Measurements from ENCODE around the gene COX19.
"Not testable (repeated sequence)": the region's sequence is repeated elsewhere in the genome, so short reads cannot be mapped to it uniquely, and the experiment has no call there.

Gene COX19

DNA sequence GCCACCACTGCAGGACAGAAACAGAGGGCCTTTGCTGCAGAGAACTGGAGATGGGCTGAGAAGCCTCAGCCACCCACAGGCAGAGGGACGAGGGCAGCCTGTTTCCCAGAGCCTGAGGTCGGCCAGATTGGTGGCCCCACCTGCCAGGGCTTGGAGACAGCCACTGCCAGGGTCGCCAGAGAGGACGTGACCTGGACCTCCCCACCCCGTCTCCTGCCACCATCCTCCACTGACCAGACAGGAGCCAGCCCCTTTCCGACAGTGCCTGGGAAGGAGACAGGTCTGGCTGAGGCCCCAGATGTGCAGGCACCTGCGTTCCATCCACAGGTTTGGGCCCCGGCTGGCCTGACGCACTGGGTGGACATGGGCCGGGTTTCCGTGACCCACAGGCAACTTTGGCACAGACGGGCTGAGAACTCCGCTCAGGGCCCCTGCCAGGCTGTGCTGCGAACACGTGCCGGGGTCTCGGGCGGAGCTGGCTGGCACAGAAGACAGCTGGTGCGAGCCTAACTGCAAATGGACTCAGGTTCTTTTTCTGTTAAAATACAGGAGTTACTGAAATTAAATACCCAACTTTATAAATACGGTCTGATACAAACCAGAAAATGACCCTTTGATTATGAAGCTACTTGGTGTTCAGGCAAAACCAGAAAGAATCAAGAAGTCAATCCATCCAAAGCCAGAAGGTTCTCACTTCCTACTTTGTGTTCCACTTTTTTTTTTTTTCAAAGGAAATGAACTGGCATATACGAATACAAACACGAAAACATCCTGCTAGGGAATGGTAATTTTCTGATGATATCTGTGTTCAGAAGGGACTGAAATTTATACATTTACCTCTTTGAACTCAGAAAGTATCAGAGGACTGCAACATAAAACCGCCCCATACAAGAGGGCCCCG is 6.9 kb downstream of the COX19 start:
- Histone ChIP-seq H3K27ac (ENCODE audit: insufficient read depth, low read length, poor library complexity, severe bottlenecking) (no peak overlapping the region), H3K27me3 (replicated peaks; ENCODE audit: control insufficient read depth, insufficient read depth, low read length, poor library complexity, severe bottlenecking) (no peaks in the 10 kb centered on the region), H3K36me3 (ENCODE audit: control insufficient read depth, insufficient read depth, low read length) (peaks cover 52% of the 10 kb centered on the region), H3K9me3 (ENCODE audit: control insufficient read depth, low read length) (no peaks in the 10 kb centered on the region), H3K4me1 (ENCODE audit: control insufficient read depth, insufficient read depth, low read length, poor library complexity, severe bottlenecking) (peaks cover 11% of the 10 kb centered on the region), H3K4me3 (ENCODE audit: insufficient read depth, low read depth, low read length, poor library complexity, severe bottlenecking) (no peak overlapping the region)
- no peak for DNase-seq

DNA sequence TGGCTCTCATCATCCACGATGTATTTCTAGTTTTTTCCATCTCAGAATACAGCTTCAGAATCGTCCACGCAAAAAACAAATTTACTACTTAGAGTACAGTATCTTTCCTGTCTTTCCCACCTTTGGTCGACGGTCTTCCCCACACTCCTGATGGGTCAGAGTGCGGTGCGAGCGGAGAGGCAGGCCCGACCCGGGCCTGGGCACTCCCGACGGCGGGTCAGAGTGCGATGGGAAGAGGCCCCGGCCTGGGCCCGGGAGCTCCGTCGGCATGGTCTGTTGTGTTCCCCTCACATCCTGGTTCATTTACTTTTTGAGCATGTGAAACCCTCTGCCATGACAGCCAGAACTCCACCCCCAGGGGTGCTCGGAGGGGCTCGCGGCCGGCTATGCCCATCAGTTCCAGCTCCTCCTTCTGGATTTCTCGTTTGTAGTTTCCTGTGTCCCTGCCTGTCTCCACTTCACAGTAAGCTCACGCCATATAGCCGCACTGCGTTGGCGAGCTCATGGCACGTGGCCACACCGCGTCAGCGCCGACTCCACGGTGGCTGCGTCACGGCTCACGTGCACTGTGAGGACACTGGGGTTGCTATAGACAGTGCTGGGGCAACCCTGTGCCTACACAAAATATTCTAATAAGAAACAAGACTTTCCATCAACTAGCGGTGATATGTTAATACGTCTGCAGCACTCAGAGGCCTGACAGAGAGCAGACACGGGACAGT is 7.8 kb downstream of the COX19 start:
- Histone ChIP-seq H3K9me3 (ENCODE audit: control insufficient read depth, low read length) (no peaks in the 10 kb centered on the region), H3K27ac (ENCODE audit: insufficient read depth, low read length, poor library complexity, severe bottlenecking) (no peak overlapping the region), H3K27me3 (replicated peaks; ENCODE audit: control insufficient read depth, insufficient read depth, low read length, poor library complexity, severe bottlenecking) (no peaks in the 10 kb centered on the region), H3K4me3 (ENCODE audit: insufficient read depth, low read depth, low read length, poor library complexity, severe bottlenecking) (no peak overlapping the region), H3K36me3 (ENCODE audit: control insufficient read depth, insufficient read depth, low read length) (peaks cover 49% of the 10 kb centered on the region), H3K4me1 (ENCODE audit: control insufficient read depth, insufficient read depth, low read length, poor library complexity, severe bottlenecking) (peaks cover 12% of the 10 kb centered on the region)
- DNase-seq: no peak

DNA sequence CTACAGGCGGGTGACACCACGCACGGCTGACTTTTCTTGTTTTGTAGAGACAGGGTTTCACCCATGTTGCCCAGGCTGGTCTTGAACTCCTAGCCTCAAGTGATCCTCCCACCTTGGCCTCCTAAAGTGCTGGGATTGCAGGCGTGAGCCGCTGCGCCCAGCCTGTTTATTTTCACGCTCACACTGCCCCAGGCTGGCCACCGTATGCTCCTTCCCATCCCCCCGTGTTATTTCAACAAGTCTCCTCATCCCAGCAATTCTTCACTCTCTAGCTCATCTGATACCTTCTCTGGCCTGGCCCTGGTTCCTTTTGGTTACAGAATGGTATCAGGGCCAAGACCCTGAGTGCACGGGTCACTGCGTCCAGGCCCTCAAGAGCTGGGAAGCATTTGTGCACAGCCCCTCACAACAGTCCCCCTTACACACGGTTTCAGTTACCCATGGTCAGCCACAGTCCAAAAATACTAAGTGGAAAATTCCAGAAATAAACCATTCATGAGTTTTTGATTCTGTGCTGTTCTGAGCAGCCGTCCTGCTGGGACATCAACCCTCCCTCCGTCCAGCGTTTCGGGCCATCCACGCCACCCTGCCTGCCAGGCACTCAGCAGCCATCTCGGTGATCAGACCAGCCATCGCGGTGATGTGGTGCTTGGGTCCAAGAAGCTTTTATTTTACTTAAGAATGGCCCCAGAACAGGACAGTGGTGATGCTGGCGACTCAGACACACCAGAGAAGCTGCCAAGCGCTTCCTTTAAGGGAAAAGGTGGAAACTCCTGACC is 8.9 kb downstream of the COX19 start:
- Histone ChIP-seq H3K9me3 (ENCODE audit: control insufficient read depth, low read length) (no peaks in the 10 kb centered on the region), H3K4me3 (ENCODE audit: insufficient read depth, low read depth, low read length, poor library complexity, severe bottlenecking) (no peak overlapping the region), H3K4me1 (ENCODE audit: control insufficient read depth, insufficient read depth, low read length, poor library complexity, severe bottlenecking) (peaks cover 12% of the 10 kb centered on the region), H3K27ac (ENCODE audit: insufficient read depth, low read length, poor library complexity, severe bottlenecking) (no peak overlapping the region), H3K36me3 (ENCODE audit: control insufficient read depth, insufficient read depth, low read length) (peaks cover 40% of the 10 kb centered on the region), H3K27me3 (replicated peaks; ENCODE audit: control insufficient read depth, insufficient read depth, low read length, poor library complexity, severe bottlenecking) (no peaks in the 10 kb centered on the region)
- no peak for DNase-seq

DNA sequence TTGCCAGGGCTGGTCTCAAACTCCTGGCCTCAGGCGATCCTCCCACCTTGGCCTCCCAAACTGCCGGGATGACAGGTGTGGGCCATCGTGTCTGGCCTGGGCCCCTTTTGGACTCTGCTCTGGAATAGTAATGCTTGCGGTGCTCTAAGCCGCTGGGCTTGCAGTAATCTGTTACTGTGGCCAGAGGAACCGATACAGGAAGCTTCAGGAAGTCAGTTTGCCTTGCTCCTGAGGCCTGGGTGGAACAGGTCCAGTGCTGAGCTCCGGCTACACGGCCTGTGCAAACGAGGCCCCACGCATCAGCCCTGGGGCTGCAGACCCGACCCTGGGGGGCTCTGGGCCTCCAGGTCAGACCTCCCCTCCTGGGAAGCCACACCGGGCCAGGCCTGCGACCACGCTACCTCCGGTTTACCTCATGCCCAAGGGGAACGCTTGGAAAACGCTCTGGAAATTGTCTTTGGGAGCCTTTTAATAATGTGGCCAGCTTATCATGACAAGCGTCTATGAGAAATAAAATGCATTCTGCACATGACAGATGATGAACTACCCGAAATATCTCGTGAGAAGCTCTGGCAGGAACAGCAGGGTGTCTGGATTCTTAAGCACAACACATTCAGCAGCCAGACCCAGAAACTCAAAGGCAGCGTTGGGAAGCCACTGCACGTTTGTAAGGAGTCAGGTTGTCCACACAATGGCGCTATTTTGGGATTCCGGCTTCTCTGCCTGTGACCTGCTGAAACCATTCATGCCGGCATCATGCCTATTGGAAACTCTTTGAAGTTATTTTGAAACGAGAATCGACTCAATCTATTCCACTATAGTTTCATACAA is 10.7 kb downstream of the COX19 start:
- Histone ChIP-seq H3K4me3 (ENCODE audit: insufficient read depth, low read depth, low read length, poor library complexity, severe bottlenecking) (no peak overlapping the region), H3K4me1 (ENCODE audit: control insufficient read depth, insufficient read depth, low read length, poor library complexity, severe bottlenecking) (peaks cover 12% of the 10 kb centered on the region), H3K36me3 (ENCODE audit: control insufficient read depth, insufficient read depth, low read length) (peaks cover 27% of the 10 kb centered on the region), H3K27ac (ENCODE audit: insufficient read depth, low read length, poor library complexity, severe bottlenecking) (no peak overlapping the region), H3K27me3 (replicated peaks; ENCODE audit: control insufficient read depth, insufficient read depth, low read length, poor library complexity, severe bottlenecking) (no peaks in the 10 kb centered on the region), H3K9me3 (ENCODE audit: control insufficient read depth, low read length) (no peaks in the 10 kb centered on the region)
- no peak for DNase-seq

DNA sequence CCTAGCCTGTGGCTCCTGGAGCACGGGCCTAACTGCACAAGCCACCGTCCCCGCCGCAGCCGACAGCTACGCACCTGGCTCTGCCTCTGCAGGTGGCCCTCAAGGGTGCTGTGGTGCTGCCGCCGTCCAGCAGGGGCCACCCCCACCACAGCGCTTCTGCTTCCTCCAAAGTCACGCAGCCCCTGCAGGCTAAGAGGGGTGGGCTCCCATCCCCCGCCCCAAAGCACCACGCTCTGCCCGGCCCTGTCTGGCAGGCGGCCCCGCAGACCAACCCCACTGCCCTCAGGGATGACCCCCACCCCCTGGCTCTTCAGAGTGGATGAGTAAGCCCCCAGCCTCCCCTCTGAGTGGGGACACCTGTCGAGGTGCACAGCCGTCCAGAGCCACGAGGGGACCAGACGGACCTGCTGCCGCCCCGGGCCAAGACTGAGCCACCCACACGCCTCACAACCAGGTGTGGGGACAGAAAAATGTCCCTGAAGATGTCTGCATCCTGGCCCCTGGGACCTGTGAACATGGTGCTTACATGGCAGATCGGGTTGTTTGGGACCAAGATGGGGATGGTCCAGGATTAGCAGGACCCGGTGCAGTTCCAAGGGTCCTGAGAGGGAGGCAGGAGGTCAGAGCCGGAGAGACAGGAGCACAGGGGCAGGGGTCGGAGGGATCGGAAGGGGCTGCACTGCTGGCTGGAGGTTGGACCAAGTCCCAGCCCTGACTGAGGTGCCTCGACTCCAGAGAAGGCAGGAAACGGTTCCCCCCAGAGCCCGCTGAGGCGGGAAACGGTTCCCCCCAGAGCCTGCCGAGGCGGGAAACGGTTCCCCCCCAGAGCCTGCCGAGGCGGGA is 11.9 kb downstream of the COX19 start:
- H3K36me3 ChIP-seq (ENCODE audit: control insufficient read depth, insufficient read depth, low read length): peaks cover 16% of the 10 kb centered on the region
- H3K4me1 ChIP-seq (ENCODE audit: control insufficient read depth, insufficient read depth, low read length, poor library complexity, severe bottlenecking): peaks cover 12% of the 10 kb centered on the region

DNA sequence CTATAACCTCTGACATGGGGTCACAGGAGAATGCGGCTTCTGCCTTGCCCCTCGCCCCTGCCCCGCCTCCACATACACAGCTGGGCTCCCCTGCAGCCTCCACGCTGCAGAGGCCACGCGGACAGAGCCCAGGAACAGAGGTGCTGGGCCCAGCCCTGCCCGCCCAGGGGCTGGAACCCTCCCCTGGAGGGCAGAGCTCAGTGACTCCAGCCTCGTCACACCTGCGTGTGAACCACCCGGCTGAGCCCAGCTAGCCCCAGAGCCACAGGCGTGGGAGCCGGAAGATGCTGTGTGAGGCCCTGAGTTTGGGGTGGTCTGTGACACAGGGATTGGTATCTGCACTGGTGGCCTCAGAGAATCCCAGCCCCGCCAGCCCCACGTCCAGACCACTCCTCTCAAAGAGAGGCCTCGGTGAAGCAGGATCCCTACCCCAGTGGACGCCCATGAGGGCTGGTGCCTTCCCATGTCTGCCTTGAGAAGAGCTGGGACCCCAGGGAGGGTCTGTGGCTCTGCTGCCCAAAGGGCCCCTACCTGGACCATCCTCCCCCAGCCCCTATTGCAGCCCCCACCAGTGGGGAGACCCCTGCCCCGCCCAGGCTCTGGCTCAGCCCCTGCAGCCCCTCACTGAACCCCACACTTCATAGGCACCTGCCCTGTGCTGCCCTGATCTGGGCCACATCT is 12.8 kb downstream of the COX19 start:
- no peak overlapping the region for H3K27ac ChIP-seq (ENCODE audit: insufficient read depth, low read length, poor library complexity, severe bottlenecking)
- peaks cover 12% of the 10 kb centered on the region for H3K4me1 ChIP-seq (ENCODE audit: control insufficient read depth, insufficient read depth, low read length, poor library complexity, severe bottlenecking)
- no peaks in the 10 kb centered on the region for H3K9me3 ChIP-seq (ENCODE audit: control insufficient read depth, low read length)
- H3K4me3 ChIP-seq (ENCODE audit: insufficient read depth, low read depth, low read length, poor library complexity, severe bottlenecking): no peak overlapping the region
- H3K27me3 ChIP-seq (replicated peaks; ENCODE audit: control insufficient read depth, insufficient read depth, low read length, poor library complexity, severe bottlenecking): no peaks in the 10 kb centered on the region
- DNase-seq: no peak
- peaks cover 7% of the 10 kb centered on the region for H3K36me3 ChIP-seq (ENCODE audit: control insufficient read depth, insufficient read depth, low read length)

More for the DNA sequence above, 11.9 kb downstream of the COX19 start:
- Histone ChIP-seq H3K4me3 (ENCODE audit: insufficient read depth, low read depth, low read length, poor library complexity, severe bottlenecking) (no peak overlapping the region), H3K27ac (ENCODE audit: insufficient read depth, low read length, poor library complexity, severe bottlenecking) (no peak overlapping the region), H3K9me3 (ENCODE audit: control insufficient read depth, low read length) (no peaks in the 10 kb centered on the region), H3K27me3 (replicated peaks; ENCODE audit: control insufficient read depth, insufficient read depth, low read length, poor library complexity, severe bottlenecking) (no peaks in the 10 kb centered on the region)
- no peak for DNase-seq

DNA sequence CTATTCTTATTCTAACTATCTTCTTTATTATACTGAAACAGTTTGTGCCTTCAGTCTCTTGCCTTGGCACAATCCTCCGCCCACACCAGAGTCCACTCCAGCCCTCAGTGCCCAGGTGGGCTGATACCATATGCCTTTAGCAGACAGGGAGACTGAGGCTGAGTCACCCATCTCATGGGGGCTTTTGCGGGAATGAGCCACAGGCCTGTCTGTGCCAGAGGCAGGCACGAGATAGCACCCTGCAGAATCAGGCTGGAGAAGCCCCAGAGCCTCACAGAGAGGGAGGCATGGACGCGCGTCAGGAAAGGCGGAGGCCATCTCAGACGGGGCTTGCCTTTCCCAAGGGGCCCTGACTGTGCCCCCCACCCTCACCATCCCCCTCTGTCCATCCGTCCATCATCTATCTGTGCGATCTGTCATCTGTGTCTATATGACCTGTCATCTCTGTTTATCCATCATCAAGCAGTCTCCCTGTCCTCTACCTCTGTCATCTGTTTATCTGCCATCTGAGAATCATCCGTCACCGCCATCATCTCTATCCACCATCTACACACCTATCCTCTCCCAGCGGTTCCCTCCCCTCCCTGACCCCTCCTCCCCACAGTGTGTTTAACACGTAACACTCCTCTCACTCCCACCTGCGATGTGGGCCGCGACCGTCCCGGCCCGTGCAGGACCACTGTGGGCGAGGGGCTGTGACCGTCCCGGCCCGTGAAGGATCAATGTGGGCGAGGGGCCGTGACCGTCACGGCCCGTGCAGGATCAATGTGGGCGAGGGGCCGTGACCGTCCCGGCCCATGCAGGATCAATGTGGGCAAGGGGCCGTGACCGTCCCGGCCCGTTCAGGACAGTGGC is 13.6 kb downstream of the COX19 start:
- peaks cover 12% of the 10 kb centered on the region for H3K4me1 ChIP-seq (ENCODE audit: control insufficient read depth, insufficient read depth, low read length, poor library complexity, severe bottlenecking)
- H3K4me3 ChIP-seq (ENCODE audit: insufficient read depth, low read depth, low read length, poor library complexity, severe bottlenecking): no peak overlapping the region
- DNase-seq: no peak
- no peaks in the 10 kb centered on the region for H3K9me3 ChIP-seq (ENCODE audit: control insufficient read depth, low read length)
- no peak overlapping the region for H3K27ac ChIP-seq (ENCODE audit: insufficient read depth, low read length, poor library complexity, severe bottlenecking)
- H3K36me3 ChIP-seq (ENCODE audit: control insufficient read depth, insufficient read depth, low read length): no peaks in the 10 kb centered on the region
- H3K27me3 ChIP-seq (replicated peaks; ENCODE audit: control insufficient read depth, insufficient read depth, low read length, poor library complexity, severe bottlenecking): no peaks in the 10 kb centered on the region

DNA sequence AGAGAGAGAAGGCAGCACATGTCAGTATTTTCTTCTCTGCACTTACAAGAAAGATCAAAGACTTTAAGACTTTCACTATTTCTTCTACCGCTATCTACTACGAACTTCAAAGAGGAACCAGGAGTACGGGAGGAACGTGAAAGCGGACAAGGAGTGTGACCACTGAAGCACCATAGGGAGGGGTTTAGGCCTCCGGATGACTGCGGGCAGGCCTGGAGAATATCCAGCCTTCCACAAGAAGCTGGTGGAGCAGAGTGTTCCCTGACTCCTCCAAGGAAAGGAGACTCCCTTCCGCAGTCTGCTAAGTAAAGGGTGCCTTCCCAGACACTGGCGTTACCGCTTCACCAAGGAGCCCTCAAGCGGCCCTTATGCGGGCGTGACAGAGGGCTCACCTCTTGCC is 14.4 kb downstream of the COX19 start:
- H3K9me3 ChIP-seq (ENCODE audit: control insufficient read depth, low read length); H3K4me3 ChIP-seq (ENCODE audit: insufficient read depth, low read depth, low read length, poor library complexity, severe bottlenecking); H3K36me3 ChIP-seq (ENCODE audit: control insufficient read depth, insufficient read depth, low read length); H3K27me3 ChIP-seq (replicated peaks; ENCODE audit: control insufficient read depth, insufficient read depth, low read length, poor library complexity, severe bottlenecking); H3K27ac ChIP-seq (ENCODE audit: insufficient read depth, low read length, poor library complexity, severe bottlenecking); DNase-seq: not testable (repeated sequence)
- peaks cover 12% of the 10 kb centered on the region for H3K4me1 ChIP-seq (ENCODE audit: control insufficient read depth, insufficient read depth, low read length, poor library complexity, severe bottlenecking)
